CMK (cell line): ENCODE data around the gene CORO1C.

Experiments used
- DNase-seq: peaks from one replicate; pipeline ENCODE4 v3.0.0-alpha.2; 2010; ENCODE audit warnings: low read depth

CORO1C gene

GRCh38 chr12:108696111-108696995, 35.0 kb downstream of the CORO1C start:
- DNase-seq, result no peak

- no peak for DNase-seq
Measured at GRCh38 chr12:108694812-108695278, 36.5 kb downstream of the CORO1C start.

- no peak for DNase-seq
Measured at GRCh38 chr12:108693751-108694150, 37.6 kb downstream of the CORO1C start.

GRCh38 chr12:108693186-108693730, 38.1 kb downstream of the CORO1C start:
- no peak for DNase-seq

GRCh38 chr12:108691998-108692808, 39.1 kb downstream of the CORO1C start:
- no peak for DNase-seq

- peak; percentile 84 for DNase-seq
Measured at GRCh38 chr12:108691175-108691997, 39.9 kb downstream of the CORO1C start.

GRCh38 chr12:108690542-108691174, 40.7 kb downstream of the CORO1C start:
- no peak for DNase-seq

GRCh38 chr12:108690191-108690518, 41.2 kb downstream of the CORO1C start:
- DNase-seq, result no peak

GRCh38 chr12:108689314-108690190, 41.8 kb downstream of the CORO1C start:
- peak; percentile 67 for DNase-seq

GRCh38 chr12:108686780-108687179, 44.5 kb downstream of the CORO1C start:
- DNase-seq, result no peak

- DNase-seq, result no peak
Measured at GRCh38 chr12:108685469-108686260, 45.7 kb downstream of the CORO1C start.

GRCh38 chr12:108683906-108684556, 47.3 kb downstream of the CORO1C start:
- DNase-seq, result no peak

GRCh38 chr12:108681317-108681716, 50.0 kb downstream of the CORO1C start:
- no peak for DNase-seq

- DNase-seq, result no peak
Measured at GRCh38 chr12:108679106-108679681, 52.1 kb downstream of the CORO1C start.

- DNase-seq, result no peak
Measured at GRCh38 chr12:108678104-108678730, 53.1 kb downstream of the CORO1C start.

- no peak for DNase-seq
Measured at GRCh38 chr12:108677381-108677780, 53.9 kb downstream of the CORO1C start.

- DNase-seq, result no peak
Measured at GRCh38 chr12:108676707-108677106, 54.6 kb downstream of the CORO1C start.

- no peak for DNase-seq
Measured at GRCh38 chr12:108675792-108676191, 55.5 kb downstream of the CORO1C start.
